HEK293T (cell line): ENCODE data around the gene FAM20A.

Experiments
- CTCF ChIA-PET: fragments of 350-600 bp; formaldehyde crosslinking; extraction: SDS; loops from one replicate; lab custom pipeline; 2021; ENCODE audit warnings: antibody characterized with exemption, inconsistent platforms; lab: Yijun Ruan, JAX
- POLR2A ChIA-PET: fragments of 350-600 bp; formaldehyde crosslinking; extraction: SDS; loops from one replicate; lab custom pipeline; 2020; ENCODE audit warnings: antibody characterized with exemption, inconsistent platforms; lab: Yijun Ruan, JAX
- DNase-seq: peaks from one replicate; pipeline ENCODE4 v3.0.0; 2012; ENCODE audit warnings: mixed read lengths; ENCODE audit errors: extremely low spot score
- ARNT ChIP-seq: fragments of 450-650 bp; IDR thresholded peaks from 2 replicates; pipeline ENCODE4 v1.6.1; 2017; ENCODE audit warnings: mild to moderate bottlenecking
- BHLHE40 ChIP-seq: fragments of 450-650 bp; IDR thresholded peaks from 2 replicates; pipeline ENCODE4 v1.6.1; 2016; ENCODE audit warnings: mild to moderate bottlenecking, moderate library complexity, borderline replicate concordance
- CTBP1 ChIP-seq: fragments of 450-650 bp; IDR thresholded peaks from 2 replicates; pipeline ENCODE4 v1.6.1; 2016; ENCODE audit warnings: borderline replicate concordance
- ELF4 ChIP-seq: fragments of 450-650 bp; IDR thresholded peaks from 2 replicates; pipeline ENCODE4 v1.6.1; 2017; ENCODE audit warnings: antibody characterized with exemption
- FOXA1 ChIP-seq: fragments of 450-650 bp; IDR thresholded peaks from 2 replicates; pipeline ENCODE4 v1.6.1; 2016; ENCODE audit warnings: mild to moderate bottlenecking
- FOXK2 ChIP-seq: fragments of 450-650 bp; IDR thresholded peaks from 2 replicates; pipeline ENCODE4 v1.6.1; 2016; ENCODE audit warnings: mild to moderate bottlenecking
- FOXM1 ChIP-seq: fragments of 450-650 bp; IDR thresholded peaks from 2 replicates; pipeline ENCODE4 v1.6.1; 2017; ENCODE audit warnings: mild to moderate bottlenecking, borderline replicate concordance
- HDGF ChIP-seq: fragments of 450-650 bp; IDR thresholded peaks from 2 replicates; pipeline ENCODE4 v1.6.1; 2017; ENCODE audit warnings: antibody characterized with exemption, borderline replicate concordance
- L3MBTL2 ChIP-seq: fragments of 450-650 bp; conservative IDR thresholded peaks from 2 replicates; pipeline ENCODE4 v1.6.1; 2016; ENCODE audit warnings: mild to moderate bottlenecking
- LEF1 ChIP-seq: fragments of 450-650 bp; IDR thresholded peaks from 2 replicates; pipeline ENCODE4 v1.6.1; 2017; ENCODE audit warnings: mild to moderate bottlenecking, borderline replicate concordance
- NFRKB ChIP-seq: fragments of 450-650 bp; IDR thresholded peaks from 2 replicates; pipeline ENCODE4 v1.6.1; 2016; ENCODE audit warnings: mild to moderate bottlenecking, moderate library complexity
- SP1 ChIP-seq: fragments of 450-650 bp; IDR thresholded peaks from 2 replicates; pipeline ENCODE4 v1.6.1; 2017
- SUZ12 ChIP-seq: fragments of 450-650 bp; IDR thresholded peaks from 2 replicates; pipeline ENCODE4 v1.6.1; 2016; ENCODE audit warnings: mild to moderate bottlenecking
- TARDBP ChIP-seq: fragments of 450-650 bp; IDR thresholded peaks from 2 replicates; pipeline ENCODE4 v1.6.1; 2016
- ZNF384 ChIP-seq: fragments of 450-650 bp; IDR thresholded peaks from 2 replicates; pipeline ENCODE4 v1.6.1; 2016
- TF ChIP-seq, protein P1 (sequence below): fragments of 450-650 bp; IDR thresholded peaks from 2 replicates; pipeline ENCODE4 v1.6.1; 2016

FAM20A gene

DNA sequence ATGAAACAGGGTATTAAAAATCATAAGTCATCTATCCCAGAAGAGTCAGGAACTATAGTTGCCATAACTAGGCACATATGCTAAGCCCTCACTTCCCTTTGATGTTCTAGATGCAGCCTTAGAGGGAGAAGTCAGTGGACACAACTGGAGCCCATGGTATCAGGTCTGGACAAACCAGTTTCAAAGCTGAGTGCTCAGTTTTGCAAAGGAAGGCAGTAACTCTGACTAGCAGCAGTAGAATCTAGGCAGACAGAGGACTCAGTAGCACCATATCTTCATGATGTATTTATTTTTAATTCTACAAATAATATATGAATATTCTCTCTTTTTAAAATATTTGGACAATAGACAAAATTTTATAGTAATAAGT is 11.7 kb upstream of the FAM20A start:
- no peak for DNase-seq
- CTCF ChIA-PET, result no interaction called here
- POLR2A ChIA-PET, result no interaction called here
- TF ChIP-seq ELF4 (no peak), L3MBTL2 (no peak), ARNT (no peak), LEF1 (no peak), FOXK2 (no peak), HDGF (no peak), ZNF384 (no peak), CTBP1 (no peak), TARDBP (no peak), SP1 (no peak), BHLHE40 (no peak), FOXM1 (no peak)

DNA sequence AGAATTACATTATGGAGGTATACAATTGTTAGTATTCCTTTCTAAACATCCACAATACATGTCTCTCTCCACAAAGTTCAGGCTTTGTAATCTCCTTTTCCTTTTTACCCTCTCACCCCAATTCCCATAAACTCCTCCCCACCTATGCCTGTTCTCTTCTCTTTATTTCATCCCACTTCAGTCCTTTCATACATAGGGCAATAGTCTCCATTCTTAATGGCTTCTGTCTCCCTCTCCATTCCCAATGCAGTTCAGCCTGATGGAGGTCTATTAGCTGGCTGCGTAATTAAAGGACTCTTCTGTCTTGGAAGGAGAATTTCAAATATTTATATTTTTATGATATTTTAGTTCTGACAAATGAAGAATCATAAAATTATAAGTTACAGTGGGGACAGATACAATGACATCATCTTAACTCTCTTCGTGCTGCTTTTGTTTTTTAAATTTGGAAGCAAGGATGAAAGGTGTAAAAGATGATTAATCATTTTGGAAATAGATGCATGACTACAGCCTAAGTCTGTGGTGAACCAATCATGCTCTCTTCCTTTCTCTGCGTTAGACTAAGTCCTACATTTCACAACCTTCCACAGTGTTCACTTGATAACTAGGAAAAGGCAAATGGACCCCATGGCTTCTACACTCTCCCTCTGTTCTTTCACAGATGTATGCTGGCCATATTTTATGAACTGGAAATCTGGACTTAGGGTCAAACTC is 11.2 kb upstream of the FAM20A start:
- no peak for DNase-seq
- TF ChIP-seq NFRKB (no peak), L3MBTL2 (no peak), SP1 (no peak), HDGF (no peak), ARNT (no peak)
- ChIA-PET POLR2A (no interaction called here), CTCF (no interaction called here)

DNA sequence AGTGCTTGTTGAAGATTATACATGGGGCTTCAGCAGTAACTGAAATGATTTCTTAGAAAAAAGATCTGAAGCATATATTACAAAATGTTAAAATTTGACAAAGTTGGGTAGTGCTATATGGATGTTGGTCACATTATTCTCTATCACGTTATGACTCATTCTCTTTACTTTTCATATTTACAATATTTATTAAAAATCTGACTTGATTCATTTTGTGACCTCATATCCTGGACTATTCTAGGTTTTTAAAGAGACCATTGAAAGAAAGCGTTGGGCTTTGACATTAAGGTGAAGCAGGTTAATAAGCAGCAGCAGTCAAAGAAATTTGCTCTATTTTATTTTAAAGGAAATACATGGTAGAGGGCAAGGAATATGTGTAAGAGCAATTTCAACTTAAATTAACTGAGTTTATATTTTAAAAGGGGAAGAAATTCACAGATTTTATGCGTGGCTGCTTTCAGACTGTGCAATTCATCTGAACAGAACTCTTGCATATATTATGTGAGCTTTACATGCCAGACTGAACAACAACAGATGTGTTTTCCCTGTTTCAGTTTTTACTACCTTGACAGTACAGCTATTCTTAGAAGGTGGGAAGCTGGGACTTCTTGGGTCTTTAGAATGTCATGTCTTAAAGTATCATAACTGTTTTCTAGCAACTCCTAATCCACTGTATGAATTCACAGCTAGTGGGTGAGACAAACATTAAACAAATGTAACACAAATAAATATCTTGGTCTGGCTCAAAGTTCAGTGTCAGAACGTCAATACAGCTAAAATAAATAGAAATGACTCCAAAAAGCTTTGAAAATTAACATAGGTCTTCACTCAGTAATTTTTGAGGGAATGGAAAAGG is 10.4 kb upstream of the FAM20A start:
- POLR2A ChIA-PET, result no interaction called here
- TF ChIP-seq HDGF, result no peak
- no peak for TF ChIP-seq ARNT
- TF ChIP-seq, protein P1, sequence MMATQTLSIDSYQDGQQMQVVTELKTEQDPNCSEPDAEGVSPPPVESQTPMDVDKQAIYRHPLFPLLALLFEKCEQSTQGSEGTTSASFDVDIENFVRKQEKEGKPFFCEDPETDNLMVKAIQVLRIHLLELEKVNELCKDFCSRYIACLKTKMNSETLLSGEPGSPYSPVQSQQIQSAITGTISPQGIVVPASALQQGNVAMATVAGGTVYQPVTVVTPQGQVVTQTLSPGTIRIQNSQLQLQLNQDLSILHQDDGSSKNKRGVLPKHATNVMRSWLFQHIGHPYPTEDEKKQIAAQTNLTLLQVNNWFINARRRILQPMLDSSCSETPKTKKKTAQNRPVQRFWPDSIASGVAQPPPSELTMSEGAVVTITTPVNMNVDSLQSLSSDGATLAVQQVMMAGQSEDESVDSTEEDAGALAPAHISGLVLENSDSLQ, result no peak
- no peak for TF ChIP-seq ELF4
- no peak for TF ChIP-seq FOXK2
- no peak for TF ChIP-seq CTBP1
- TF ChIP-seq SP1, result no peak
- no peak for TF ChIP-seq NFRKB
- no peak for TF ChIP-seq L3MBTL2
- no peak for TF ChIP-seq LEF1
- no peak for TF ChIP-seq FOXM1
- no peak for DNase-seq
- CTCF ChIA-PET, result no interaction called here

DNA sequence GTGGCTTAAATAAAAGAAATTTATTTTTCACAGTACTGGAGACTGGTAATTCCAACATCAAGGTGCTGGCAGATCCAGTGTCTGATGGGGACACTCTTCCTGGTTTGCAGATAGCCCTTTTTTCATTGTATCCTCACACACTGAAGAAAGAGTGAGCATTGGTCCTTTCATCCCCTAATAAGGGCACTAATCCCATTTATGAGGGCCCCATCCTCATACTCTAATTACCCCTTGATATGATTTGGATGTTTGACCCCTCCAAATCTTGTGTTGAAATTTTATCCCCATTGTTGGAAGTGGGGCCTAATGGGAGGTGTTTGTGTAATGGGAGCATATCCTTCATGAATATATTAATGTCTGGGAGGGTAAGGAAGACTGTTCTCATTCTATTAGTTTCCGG is 9.4 kb upstream of the FAM20A start:
- DNase-seq, result no peak
- TF ChIP-seq BHLHE40 (no peak), ARNT (no peak), L3MBTL2 (no peak), SP1 (no peak), LEF1 (no peak), HDGF (no peak), CTBP1 (no peak), FOXM1 (no peak), NFRKB (no peak), TARDBP (no peak), ELF4 (no peak), FOXA1 (no peak), SUZ12 (no peak), ZNF384 (no peak), FOXK2 (no peak)
- TF ChIP-seq, protein P1, result no peak
- ChIA-PET POLR2A (no interaction called here), CTCF (interaction anchor here (0.6 kb wide), 1 partner anchor 26 kb away, joined by 3 read pairs; no protein-coding TSS in a partner anchor)

- CTCF ChIA-PET, result interaction anchor here (0.6 kb wide), 1 partner anchor 256 kb away, joined by 5 read pairs; no protein-coding TSS in a partner anchor
- no peak for DNase-seq
- TF ChIP-seq ELF4 (no peak), ZNF384 (no peak), HDGF (no peak), ARNT (no peak), CTBP1 (no peak), LEF1 (no peak), FOXM1 (no peak), NFRKB (no peak), BHLHE40 (no peak), FOXA1 (no peak), SUZ12 (no peak)
- TF ChIP-seq, protein P1, result no peak
- POLR2A ChIA-PET, result no interaction called here
Measured at GRCh38 chr17:68608515-68609130, 7.5 kb upstream of the FAM20A start.
